GM19397 (cell line): ENCODE data around the gene HLA-C.
"Not testable (repeated sequence)": the region's sequence is repeated elsewhere in the genome, so short reads cannot be mapped to it uniquely, and the experiment has no call there.

Source experiments
- ATAC-seq: cut with Tn5 transposase; IDR thresholded peaks from one replicate; pipeline ENCODE4 v1.9.1; 2021; ENCODE audit warnings: mild to moderate bottlenecking, moderate library complexity; ENCODE audit not compliant: unreplicated experiment

HLA-C gene

GRCh38 chr6:31271641-31272357 lies at the start of gene HLA-C:
Gene HLA-C (minus strand): TSS chr6:31272092. CDS start chr6:31272071, 21 bp downstream.
- ATAC-seq: peak; percentile 66

- ATAC-seq: no peak
Observed at GRCh38 chr6:31321005-31321707, 49.3 kb upstream of the HLA-C start.

DNA sequence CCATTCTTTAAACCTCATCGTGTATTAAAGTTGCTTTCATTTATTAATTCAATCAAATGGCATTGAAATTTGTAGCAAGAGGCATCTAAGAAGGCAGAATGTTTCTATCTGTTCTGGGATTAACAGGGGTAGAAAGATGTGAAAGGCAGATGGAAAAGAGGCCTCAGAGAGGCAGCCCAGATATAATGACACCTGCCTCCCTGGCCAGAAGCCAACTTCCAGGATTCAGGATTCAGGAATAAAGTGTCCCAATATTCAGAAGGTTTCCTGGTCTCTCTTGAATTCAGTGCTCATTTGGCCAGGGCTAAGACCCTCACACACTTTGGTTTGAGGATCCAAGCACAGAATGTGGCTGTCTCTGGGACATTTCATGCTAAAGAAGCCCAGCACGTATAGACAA lies 45.1 kb upstream of the HLA-C start:
- ATAC-seq: no peak

GRCh38 chr6:31309641-31310040 lies 37.7 kb upstream of the HLA-C start:
- ATAC-seq: no peak

DNA sequence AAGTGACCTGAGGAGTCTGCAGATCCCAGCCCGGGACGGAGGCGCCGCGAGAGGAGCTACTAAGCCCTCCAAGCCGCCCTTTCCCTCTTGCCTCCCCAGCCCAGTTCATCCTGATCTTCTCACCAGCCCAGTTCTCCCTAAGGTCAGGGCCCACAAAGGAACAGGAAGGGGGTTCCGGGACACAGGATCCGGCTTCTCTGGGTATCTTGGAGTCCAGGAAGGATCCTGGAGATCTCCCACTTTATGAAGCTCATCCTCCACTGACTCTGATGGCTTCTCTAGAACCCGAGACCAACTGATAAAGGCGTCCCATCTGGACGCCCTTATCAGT lies 36.9 kb upstream of the HLA-C start:
- no peak for ATAC-seq

DNA sequence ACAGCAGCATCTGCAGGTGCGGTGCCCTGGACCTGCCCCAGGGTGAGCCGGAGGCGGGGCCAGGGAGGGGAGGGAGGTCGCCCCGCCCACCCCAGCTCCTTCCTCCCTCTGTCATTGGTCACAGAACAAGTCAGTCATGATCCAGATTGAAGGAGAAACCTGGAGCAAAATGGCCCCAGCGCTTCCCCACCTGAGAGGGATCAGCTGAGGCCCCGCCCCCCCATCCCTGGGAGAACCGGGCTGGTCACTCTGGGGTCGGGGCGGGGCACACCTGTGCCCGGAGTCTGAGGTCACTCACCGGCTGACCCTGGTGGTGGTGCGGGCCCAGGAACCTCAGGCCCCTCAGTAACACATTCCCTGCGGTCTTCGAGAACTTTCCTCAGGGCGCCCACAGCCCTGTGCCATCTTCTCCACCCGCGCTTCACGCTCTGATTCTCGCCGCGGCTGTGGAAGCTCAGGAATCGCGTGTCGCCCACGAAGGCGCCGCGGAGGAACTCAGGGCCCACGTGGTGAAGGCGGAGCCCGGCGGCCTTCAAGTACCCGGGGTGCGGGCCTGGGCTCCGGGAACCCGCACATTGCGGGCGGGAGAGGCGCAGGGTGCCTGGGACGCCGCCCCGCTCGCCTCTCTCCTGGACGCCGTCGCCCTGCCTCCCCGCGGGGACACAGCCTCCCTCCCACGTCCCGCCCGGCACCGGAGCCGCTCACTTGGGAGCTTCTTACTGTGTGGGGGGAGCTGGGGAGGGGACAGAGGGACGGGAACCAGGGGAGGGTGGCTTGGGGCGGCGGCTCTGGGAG lies 36.4 kb upstream of the HLA-C start:
- ATAC-seq: no peak

DNA sequence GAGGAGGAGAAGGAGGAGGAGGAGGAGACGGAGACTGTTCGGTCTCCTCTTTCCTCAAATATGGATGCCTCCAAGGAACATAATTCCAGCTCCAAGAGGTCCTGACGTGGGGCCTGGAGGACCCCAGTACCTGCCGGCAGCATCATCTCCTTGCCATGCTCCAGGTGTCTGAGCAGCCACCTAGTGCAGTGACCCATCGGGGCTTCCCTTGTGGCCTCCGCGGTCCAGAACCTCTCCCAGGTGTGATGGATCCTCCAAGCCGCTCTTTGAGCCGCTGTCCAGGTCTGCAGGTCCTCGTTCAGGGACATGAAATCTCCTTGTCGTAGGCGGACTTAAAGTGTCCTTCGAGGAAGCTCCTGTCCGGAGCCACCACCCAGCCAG lies 35.8 kb upstream of the HLA-C start:
- ATAC-seq: no peak

GRCh38 chr6:31305703-31306219 lies 33.9 kb upstream of the HLA-C start:
- ATAC-seq: no peak

GRCh38 chr6:31304683-31305082 lies 32.8 kb upstream of the HLA-C start:
- no peak for ATAC-seq

- ATAC-seq: no peak
Observed at GRCh38 chr6:31300797-31301196, 28.9 kb upstream of the HLA-C start.

DNA sequence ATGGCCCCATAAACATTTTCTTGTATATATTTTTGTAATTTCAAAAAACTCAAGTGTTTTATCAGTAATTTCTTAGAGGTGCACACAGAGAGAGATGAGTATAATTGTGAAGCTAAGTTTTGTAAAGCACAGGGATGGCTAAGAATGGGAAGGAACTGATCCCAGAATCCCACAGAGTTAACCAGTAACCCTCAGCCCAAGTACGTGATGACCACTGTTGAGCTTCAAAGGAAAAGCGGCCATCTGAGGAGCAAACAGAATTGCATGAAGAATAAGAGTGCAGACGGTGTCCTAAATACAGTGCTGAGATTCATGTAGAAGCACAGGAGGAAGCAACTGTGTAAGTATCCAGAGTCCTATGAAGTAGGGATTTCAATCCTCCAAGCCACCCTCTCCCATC lies 28.1 kb upstream of the HLA-C start:
- no peak for ATAC-seq

DNA sequence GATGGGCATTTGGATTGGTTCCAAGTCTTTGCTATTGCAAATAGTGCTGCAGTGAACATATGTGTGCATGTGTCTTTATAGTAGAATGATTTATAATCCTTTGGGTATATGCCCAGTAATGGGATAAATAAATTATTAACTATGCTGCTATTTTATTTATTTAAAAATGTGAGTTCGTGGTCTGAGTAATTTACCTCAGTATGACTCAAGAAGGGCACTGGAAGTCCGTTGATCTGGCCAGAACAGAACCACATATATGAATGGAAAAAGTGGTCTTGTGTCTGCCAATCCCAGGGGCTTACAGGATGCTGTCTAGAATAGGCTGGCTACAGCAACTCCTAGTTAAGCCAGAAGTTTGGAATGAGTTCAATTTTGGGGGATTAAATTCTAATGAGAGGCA lies 27.6 kb upstream of the HLA-C start:
- ATAC-seq: no peak

GRCh38 chr6:31294056-31294455 lies 22.2 kb upstream of the HLA-C start:
- no peak for ATAC-seq

DNA sequence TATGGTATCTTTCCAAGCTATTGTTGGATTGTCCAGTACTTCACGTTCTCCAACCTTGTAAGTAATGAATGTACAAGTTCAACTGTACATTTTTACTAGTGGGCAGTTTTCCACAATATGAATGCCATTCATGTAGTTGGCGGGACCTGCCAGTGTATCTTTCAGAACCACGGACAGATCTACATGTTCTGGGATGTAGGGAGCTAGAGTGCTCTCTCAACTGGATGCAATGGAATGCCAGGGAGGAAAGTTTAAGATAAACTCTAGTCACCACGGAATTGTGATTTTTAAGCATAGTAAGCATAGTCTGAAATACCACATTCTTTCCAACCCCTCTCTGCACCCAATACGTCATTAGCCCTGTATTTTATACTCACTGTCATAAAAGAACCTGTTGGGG lies 21.5 kb upstream of the HLA-C start:
- no peak for ATAC-seq

DNA sequence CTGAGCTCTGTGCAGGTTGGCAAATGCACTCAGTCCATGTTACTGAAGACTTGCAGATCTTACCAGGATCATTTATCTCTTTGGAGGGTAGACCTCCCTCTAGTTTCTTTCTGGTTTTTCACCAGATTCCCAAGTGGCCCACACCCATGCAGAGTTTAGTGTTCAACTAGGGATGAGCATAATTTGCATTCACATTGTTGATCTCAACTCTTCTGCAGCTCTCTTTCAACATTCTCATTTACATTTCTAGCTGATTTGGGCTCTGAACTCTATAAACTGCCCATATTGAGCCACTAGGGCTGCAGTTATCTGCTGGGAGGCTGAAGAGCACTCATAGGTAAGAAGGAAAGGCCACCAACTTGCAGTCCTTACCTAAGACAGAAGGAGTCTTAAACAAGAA lies 17.9 kb upstream of the HLA-C start:
- ATAC-seq: no peak

GRCh38 chr6:31287619-31288018 lies 15.7 kb upstream of the HLA-C start:
- no peak for ATAC-seq

GRCh38 chr6:31285982-31286381 lies 14.1 kb upstream of the HLA-C start:
- ATAC-seq: no peak

- ATAC-seq: no peak
Observed at GRCh38 chr6:31285486-31285885, 13.6 kb upstream of the HLA-C start.

DNA sequence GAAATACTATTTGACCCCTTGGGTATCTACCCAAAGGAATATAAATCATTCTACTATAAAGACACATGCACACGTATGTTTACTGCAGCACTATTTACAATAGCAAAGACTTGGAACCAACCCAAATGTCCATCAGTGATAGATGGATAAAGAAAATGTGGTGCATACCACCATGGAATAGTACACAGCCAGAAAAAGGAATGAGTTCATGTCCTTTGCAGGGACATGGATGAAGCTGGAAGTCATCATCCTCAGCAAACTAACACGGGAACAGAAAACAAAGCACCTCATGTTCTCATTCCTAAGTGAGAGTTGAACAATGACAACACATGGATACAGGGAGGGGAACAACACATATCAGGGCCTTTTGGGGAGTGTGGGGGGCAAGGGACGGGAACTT lies 7.8 kb upstream of the HLA-C start:
- not testable (repeated sequence) for ATAC-seq

GRCh38 chr6:31272836-31273626 lies 1.1 kb upstream of the HLA-C start:
- no peak for ATAC-seq

- no peak for ATAC-seq
Observed at GRCh38 chr6:31272436-31272835, 544 bp upstream of the HLA-C start.
